ENCODE results near the gene OR2A2.

The OR2A2 gene

DNA sequence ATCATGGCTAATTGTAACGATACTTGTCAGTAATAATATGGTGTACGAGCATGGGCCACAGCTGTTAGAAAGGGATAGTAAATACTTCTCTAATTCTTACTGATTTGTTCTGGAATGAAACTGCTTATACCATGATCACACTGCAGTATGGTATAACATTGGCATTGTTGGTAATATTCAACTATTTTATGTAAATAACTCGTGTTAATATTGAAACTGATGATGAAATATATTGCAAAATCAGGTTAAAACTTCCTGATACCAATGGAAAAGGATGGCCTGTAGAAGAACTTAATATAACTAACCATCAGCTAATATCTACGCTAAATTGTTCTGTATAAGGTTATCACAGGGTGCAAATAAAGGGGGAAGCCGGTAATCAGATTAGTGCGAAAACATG, 23.9 kb downstream of the OR2A2 start:
- no peak for DNase-seq (ENCODE audit: low read depth, low spot score)

DNA sequence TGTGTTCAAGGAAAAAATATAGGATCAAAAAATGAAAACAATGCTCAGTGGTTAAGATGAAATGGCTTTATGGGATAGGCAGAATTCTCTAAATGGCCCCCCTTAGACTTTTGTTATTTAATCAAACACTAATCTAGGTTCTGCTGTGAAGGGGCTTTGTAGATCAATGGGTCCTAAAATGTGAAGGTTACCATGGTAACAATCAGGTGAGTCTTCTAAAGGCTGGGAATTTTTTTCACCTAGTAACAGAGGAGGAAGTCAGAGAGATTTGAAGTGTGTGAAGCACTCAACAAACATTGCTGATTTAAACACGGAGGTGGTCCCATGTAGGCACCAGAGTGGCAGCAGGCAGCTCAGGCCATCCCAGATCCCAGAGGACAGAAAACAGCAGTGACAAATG, 24.7 kb downstream of the OR2A2 start:
- no peak for DNase-seq (ENCODE audit: low read depth, low spot score)
- H3K27ac ChIP-seq, result no peak overlapping the region

More for the DNA sequence above, 23.9 kb downstream of the OR2A2 start:
- no peak overlapping the region for H3K27ac ChIP-seq

- DNase-seq (ENCODE audit: low read depth, low spot score), result no peak
- H3K27ac ChIP-seq, result no peak overlapping the region
Observed at GRCh38 chr7:144137501-144137900, 28.1 kb downstream of the OR2A2 start.

- no peak overlapping the region for H3K27ac ChIP-seq
- no peak for DNase-seq (ENCODE audit: low read depth, low spot score)
Observed at GRCh38 chr7:144142187-144142586, 32.8 kb downstream of the OR2A2 start.

- no peak overlapping the region for H3K27ac ChIP-seq
- DNase-seq (ENCODE audit: low read depth, low spot score), result no peak
Observed at GRCh38 chr7:144144426-144144825, 35.0 kb downstream of the OR2A2 start.

- H3K27ac ChIP-seq, result no peak overlapping the region
- no peak for DNase-seq (ENCODE audit: low read depth, low spot score)
Observed at GRCh38 chr7:144148224-144148827, 38.9 kb downstream of the OR2A2 start.

- no peak overlapping the region for H3K27ac ChIP-seq
- no peak for DNase-seq (ENCODE audit: low read depth, low spot score)
Observed at GRCh38 chr7:144158861-144159260, 49.5 kb downstream of the OR2A2 start.
